HG03039 (cell line): ENCODE results near the gene CCR4.
"Not testable (repeated sequence)": the region's sequence is repeated elsewhere in the genome, so short reads cannot be mapped to it uniquely, and the experiment has no call there.

Experiments used
- ATAC-seq: cut with Tn5 transposase; IDR thresholded peaks from one replicate; pipeline ENCODE4 v1.9.1; 2021; ENCODE audit warnings: mild to moderate bottlenecking, moderate library complexity; ENCODE audit not compliant: unreplicated experiment

Gene CCR4

GRCh38 chr3:32950516-32950915 lies 928 bp upstream of the CCR4 start:
- ATAC-seq = no peak

DNA sequence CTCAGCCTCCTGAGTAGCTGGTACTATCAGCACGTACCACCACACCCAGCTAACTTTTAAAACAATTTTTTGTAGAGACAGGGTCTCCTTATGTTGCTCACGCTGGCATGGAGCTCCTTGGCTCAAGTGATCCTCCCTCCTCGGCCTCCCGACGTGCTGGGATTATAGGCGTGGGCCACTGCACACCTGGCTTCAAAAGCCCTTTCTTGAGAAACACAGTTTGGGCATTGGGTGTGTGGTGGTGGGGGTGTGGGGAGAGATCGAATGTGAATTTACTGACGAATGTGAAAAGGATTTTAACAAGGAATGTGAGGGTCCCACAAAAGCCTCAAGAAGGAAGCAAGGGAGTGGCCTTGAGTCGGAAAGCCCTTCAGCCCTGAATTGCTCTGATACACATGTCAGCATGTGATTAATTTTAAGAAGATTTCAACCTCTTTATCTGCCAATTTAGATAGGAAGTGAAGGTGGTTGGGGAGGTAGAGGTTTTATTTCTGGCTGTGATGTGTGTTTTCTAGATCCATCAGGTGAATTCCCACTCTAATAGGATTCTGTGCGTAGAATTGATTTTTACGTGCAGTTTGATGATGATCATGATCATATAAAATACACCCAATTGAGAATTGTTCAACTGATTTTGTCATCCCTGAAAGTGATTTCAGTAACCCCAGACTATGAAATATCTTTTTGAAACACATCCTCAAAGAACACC lies 1.1 kb downstream of the CCR4 start:
- ATAC-seq = no peak

DNA sequence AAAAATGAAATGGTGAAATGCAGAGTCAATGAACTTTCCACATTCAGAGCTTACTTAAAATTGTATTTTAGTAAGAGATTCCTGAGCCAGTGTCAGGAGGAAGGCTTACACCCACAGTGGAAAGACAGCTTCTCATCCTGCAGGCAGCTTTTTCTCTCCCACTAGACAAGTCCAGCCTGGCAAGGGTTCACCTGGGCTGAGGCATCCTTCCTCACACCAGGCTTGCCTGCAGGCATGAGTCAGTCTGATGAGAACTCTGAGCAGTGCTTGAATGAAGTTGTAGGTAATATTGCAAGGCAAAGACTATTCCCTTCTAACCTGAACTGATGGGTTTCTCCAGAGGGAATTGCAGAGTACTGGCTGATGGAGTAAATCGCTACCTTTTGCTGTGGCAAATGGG lies 3.1 kb downstream of the CCR4 start:
- no peak for ATAC-seq

- ATAC-seq = no peak
Observed at GRCh38 chr3:32956750-32957570, 5.5 kb downstream of the CCR4 start.

DNA sequence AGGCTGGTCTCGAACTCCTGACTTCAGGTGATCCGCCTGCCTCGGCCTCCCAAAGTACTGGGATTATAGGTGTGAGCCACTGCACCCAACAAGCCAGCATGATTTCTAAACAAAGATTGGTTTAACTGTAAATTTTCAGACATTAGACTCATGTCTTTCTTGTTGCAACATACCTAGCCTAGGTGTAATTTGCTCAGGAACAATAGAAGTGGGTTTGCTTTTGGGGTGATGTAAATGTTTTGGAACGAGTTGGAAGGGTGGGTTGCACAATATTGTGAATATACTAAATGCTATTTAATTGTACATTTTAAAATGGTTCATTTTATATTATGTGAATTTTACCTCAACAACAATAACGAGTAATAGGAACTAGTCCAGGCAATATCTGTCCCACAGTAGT lies 7.1 kb downstream of the CCR4 start:
- no peak for ATAC-seq

DNA sequence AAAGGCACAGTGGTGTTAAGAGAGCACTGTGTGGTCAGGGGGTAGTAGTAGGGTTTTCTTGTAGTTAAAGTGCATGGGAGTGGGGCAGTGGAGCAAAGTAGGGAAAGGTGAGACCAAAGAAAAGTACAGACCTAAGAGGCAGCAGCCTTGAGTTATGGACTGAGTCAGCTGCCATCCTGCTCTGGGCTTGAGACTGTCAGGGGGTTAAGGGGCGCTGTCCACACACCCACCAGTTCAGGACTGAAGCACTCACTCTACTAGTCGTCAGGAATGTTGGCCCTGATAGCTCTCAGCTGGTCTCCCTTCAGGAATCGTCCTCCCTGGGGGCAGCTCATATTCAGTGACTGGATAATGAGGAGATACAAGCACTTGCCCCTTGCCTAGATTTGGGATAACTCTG lies 7.9 kb downstream of the CCR4 start:
- no peak for ATAC-seq

DNA sequence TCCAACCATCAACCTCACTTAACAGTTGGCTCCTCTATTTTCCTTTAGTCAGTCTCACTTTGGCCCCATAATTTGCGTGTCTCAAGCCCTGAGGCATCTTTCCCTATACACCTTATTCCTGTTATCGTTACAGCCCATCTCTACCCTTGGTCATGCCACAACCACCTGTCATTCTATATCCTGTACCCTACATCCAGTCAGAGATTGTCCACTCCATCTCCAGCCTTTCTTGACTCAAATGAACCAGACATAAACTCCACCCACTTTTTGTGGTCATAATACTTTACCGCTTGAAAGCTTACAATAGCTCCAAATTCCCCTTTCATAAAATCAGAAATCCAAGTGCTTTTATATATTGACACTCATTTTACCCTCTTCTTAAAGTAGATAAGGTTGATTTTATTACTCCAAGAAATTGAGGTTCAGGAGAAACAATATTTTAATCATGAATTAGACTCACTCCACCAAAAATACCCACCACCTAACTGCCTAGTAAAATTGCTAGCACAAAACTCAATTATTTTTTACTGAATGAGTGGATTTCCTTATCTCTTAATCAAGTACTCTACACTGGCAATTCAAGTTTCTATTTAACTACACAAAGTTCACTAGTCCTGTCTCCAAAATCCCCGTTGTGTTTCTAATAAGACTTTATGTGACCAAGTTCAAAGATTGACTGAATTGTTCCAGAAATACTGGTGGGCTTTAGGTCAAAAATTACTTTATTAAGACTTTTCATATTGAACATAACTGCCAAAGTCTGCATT lies 9.1 kb downstream of the CCR4 start:
- peak; percentile 68 for ATAC-seq

DNA sequence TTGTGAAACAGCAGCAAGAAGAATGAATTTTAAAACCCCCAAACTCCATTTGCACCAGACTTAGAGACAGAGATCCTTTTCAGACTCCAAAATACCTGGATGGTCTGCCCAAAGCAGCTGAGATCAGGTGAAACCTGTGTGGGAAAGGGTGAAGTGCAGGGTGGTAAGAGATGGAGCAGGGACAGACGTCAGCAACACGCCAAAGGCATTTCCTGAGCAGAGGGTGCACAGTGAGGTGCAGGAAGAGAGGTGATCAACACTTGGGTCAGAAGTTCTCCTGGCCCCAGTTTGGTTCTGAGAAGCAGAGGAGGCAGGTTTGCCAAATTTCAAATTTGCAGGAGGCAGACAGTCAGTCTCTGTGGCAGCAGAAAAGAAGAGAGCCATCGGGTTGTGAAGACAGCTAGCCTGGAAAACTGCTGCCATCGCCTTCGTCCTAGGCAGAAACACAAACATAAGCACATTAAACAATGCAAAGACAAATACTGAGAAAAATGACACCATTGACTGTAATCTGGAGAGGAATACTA lies 9.8 kb downstream of the CCR4 start:
- ATAC-seq = no peak

GRCh38 chr3:32963871-32964270 lies 12.4 kb downstream of the CCR4 start:
- ATAC-seq = no peak

- not testable (repeated sequence) for ATAC-seq
Observed at GRCh38 chr3:32964781-32965180, 13.3 kb downstream of the CCR4 start.

DNA sequence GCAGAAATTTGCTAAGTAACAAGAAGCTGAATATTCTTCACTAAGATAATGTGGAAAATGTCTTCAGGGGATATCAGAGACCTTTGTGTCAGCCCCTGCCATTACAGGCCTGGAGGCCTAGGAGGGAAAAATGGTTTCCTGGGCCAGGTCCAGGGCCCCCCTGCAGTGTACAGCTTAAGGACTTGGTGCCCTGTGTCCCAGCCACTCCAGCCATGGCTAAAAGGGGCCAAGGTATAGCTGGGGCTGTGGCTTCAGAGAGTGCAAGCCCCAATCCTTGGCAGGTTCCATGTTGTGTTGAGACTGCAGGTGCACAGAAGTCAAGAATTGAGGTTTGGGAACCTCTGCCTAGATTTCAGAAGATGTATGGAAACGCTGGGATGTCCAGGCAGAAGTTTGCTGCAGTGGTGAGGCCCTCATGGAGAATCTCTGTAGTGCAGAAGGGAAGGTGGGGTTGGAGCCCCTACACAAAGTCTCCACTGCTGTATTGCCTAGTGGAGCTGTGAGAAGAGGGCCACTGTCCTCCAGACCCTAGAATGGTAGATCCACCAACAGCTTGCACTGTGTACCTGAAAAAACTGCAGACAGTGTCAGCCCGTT lies 14.3 kb downstream of the CCR4 start:
- ATAC-seq = not testable (repeated sequence)

GRCh38 chr3:32966627-32967026 lies 15.2 kb downstream of the CCR4 start:
- ATAC-seq = not testable (repeated sequence)

DNA sequence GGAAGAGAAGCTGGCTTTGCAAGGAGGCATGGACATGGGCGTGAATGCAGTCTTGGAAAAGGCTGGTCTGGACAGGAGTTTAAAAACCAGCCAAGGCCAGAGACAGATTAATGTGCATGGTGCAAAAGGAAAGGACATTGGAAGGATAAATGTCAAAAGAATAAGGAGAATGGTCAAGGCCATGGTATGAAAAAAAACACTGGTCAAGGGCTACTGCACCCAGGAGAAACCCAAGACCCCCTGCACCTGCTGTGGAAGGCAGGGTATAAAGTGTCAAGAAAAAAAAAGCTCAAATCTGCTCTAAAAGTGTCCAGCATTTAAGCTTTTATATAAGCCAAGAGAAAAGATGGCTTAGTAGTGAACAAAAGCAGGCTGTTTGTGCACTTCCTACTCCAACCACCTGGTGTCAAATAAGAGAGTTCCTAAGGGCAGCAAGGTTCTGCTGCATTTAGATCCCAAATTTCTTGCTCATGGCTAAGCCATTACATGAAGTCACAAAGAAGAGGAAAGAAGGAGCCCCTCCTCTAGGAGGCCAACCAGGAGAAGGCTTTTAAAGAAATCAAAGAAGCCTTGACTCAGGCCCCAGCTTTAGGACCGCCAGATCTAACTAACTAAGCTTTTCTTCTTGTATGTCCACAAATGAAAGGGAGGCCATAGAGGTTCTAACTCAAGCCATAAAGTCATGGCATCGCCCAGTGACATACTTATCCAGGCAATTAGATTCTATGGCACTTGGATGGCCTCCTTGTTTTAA lies 16.9 kb downstream of the CCR4 start:
- ATAC-seq = no peak

GRCh38 chr3:32968920-32969389 lies 17.5 kb downstream of the CCR4 start:
- ATAC-seq = no peak

DNA sequence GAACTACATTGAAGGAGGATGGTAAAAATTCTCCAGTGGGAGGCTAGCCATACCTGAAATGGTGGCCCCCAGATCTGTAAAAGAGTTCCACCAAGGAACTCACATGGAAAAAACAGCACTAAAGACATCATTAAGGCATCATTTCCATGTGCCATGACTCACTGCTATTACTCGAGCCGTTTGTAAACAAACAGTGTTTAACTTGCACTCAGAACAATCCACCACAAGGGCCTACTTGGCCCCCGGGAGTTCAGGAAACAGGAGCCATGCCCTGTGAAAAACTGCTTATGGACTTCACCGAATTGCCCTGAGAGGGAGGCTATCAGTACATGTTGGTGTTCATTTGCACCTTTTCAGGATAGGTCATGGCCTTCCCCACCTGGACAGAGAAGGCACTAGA lies 18.2 kb downstream of the CCR4 start:
- no peak for ATAC-seq

- not testable (repeated sequence) for ATAC-seq
Observed at GRCh38 chr3:32971291-32971690, 19.8 kb downstream of the CCR4 start.

DNA sequence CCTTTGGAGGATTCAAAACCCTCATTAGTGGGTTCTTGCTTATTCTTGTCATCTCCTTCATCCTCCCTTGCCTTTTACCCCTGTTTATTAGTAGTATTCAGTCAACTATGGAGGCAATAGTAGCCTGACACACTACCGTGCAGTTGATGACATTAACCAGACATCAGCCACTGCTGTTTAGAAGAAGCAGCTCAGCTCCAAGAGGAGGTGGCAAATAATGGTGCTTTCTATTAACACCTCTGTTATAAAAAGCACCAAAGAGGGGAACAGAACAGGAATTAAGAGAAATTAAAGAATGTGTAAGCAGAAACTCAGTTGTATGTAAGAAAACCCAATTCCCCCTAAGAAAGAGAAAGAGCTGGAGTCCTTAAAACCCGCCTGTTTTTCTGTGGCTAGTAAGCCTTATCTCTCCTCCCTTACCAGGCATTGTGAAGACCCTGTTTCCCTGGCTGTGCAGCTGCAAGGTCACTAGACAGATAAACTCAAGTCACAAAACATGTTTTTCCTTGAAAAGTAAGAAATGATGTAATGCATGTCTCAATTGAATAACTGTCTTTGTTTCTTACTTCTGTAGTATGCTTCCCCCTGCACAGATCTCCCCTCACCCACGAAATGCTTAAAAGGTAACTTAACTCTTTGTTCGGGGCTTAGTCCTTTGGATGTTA lies 21.2 kb downstream of the CCR4 start:
- ATAC-seq = no peak

DNA sequence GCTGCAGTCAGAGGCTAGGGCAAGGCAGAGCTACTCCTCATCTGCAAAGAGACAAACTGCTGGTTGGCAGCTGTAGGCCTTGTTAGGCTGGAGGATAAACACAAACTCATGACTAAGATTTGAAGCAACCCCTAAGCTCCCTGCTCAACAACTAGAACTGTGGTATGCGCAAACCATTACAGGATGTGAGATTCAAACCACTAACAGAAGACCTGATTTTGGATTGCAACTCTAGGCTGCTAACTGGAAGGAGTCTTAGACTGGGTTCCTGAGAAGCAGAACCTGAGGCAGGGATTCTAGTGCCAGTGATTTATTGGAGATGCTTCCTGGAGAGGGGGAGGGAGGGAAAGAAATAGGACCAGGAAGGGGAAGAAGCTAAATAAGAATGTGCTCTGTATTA lies 22.5 kb downstream of the CCR4 start:
- ATAC-seq = peak; percentile 71

DNA sequence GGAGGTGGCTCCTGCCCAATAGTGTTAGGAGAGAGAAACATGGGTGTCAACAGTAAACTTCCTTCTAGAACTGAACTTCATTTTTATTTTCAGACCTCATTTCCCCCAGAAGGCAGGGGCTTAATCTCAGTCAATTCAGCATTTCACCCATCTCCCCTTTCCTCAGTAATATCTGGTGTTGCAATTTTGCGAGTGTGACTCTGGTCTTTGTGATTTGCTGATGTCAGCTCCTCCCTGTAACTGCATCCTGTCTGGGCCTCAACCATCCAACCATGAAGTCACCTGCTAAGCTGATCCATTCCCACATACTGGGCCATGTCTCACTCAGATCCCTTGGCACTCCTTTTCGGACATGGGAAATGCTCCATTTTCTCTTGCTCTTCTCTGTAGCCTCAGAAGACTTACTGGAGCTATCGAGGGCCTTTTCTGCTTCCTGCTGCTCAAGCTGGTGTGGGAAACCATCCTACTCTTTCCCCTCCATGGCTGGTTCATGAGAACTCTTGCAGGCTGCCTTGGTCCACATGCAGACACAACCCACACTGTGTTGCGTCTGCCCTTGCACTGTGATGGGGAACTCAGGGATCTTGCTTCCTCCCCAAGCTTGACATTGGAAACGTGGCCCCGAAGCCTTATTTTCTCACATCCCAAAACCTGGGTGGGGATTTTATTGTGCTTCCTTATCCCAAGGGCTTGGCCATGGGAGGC lies 24.6 kb downstream of the CCR4 start:
- ATAC-seq = no peak
